Putamen (tissue), 1 donor: ENCODE data around the gene YLPM1.
"Not testable (repeated sequence)": the region's sequence is repeated elsewhere in the genome, so short reads cannot be mapped to it uniquely, and the experiment has no call there.

Source experiments
- DNase-seq: peaks from one replicate; pipeline ENCODE4 v3.0.0-alpha.2; 2016; ENCODE audit warnings: low spot score

The YLPM1 gene, protein sequence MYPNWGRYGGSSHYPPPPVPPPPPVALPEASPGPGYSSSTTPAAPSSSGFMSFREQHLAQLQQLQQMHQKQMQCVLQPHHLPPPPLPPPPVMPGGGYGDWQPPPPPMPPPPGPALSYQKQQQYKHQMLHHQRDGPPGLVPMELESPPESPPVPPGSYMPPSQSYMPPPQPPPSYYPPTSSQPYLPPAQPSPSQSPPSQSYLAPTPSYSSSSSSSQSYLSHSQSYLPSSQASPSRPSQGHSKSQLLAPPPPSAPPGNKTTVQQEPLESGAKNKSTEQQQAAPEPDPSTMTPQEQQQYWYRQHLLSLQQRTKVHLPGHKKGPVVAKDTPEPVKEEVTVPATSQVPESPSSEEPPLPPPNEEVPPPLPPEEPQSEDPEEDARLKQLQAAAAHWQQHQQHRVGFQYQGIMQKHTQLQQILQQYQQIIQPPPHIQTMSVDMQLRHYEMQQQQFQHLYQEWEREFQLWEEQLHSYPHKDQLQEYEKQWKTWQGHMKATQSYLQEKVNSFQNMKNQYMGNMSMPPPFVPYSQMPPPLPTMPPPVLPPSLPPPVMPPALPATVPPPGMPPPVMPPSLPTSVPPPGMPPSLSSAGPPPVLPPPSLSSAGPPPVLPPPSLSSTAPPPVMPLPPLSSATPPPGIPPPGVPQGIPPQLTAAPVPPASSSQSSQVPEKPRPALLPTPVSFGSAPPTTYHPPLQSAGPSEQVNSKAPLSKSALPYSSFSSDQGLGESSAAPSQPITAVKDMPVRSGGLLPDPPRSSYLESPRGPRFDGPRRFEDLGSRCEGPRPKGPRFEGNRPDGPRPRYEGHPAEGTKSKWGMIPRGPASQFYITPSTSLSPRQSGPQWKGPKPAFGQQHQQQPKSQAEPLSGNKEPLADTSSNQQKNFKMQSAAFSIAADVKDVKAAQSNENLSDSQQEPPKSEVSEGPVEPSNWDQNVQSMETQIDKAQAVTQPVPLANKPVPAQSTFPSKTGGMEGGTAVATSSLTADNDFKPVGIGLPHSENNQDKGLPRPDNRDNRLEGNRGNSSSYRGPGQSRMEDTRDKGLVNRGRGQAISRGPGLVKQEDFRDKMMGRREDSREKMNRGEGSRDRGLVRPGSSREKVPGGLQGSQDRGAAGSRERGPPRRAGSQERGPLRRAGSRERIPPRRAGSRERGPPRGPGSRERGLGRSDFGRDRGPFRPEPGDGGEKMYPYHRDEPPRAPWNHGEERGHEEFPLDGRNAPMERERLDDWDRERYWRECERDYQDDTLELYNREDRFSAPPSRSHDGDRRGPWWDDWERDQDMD (N-terminal part only)

DNA sequence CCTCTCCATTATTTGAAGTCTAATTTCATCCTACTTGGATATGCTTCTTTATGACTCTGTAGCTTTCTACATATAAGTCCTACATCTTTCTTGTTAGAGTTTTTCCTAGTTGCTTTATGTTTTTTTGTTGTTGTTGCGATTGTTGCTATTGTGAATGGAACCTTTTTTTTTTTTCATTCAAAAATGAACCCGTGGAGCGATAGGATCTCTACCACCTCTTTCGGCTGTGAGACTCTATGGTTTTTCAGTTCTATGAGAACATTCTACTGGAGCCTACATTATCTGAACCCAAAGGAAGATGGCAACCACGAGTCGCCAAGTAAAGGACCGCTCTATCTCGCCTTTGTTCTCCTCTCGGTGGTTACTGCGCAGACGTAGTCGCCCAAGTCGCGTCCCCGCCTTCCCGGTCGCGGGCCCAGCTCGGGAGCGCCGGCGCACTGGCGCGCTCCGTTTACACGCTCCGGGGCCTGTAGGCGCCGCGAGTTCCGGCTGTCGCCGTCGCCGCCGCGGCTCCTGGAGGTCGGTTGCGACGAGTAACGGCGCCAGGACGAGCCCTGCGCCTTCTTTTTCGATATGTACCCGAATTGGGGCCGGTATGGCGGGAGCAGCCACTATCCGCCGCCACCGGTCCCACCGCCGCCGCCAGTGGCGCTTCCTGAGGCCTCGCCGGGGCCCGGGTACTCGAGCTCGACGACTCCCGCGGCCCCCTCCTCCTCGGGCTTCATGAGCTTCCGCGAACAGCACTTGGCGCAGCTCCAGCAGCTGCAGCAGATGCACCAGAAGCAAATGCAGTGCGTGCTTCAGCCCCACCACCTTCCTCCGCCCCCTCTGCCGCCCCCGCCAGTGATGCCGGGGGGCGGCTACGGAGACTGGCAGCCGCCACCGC, at the start of gene YLPM1:
TSS of gene YLPM1 (plus strand) at position 400 of the 886 bp plus-strand sequence. CDS start at position 574, 174 bp downstream.
- DNase-seq = peak; percentile 95

DNA sequence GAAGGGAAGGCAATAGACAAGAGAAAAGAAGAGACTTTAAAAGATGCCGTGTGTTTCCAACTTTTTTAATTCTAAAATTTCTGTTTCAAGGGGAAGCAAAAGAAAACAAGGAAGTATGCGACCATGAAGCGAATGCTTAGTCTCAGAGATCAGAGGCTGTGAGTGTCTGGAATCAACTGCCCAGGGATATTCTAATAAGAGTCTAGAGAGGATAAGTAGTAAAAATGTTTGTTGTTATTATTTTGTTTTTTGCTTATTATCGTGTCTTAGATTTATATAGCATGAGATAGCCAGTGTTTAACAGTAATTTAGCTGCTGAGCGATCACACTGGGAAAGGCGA, 49.8 kb upstream of the YLPM1 start:
- DNase-seq = no peak

DNA sequence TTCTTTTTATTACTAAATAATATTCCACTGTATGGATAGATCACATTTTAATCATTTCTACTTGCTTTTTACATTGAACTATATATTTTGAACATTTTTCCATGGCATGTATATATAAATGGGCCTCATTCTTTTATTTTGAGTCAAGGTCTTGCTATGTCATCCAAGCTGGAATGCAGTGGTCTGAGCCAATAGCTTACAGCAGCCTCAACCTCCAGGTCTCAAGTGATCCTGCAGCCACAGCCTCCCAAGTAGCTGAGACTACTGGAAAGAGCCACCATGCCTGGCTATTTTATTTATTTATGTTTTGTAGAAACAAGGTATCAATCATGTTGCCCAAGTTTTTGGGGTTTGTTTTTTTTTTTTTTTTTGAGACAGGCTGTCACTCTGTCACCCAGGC, 42.6 kb upstream of the YLPM1 start:
- no peak for DNase-seq

DNA sequence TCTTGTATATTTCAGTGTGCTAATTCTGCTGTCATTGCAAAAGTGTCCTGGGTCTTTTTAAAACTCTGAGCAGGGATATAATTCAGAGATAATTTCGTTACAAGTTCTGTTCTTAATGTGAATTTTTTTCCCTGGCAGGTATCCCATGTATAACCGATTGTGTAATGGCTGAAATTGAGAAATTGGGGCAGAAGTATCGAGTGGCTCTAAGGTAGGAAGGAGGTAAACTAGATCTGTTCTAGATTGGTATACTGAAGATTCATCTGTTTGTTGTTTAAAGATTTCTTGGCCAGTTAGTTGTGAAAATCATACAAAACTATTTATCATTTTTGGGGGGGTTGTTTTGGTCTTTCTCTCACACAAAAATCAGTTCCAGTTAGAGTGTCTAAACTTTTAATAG, 40.0 kb upstream of the YLPM1 start:
- no peak for DNase-seq

DNA sequence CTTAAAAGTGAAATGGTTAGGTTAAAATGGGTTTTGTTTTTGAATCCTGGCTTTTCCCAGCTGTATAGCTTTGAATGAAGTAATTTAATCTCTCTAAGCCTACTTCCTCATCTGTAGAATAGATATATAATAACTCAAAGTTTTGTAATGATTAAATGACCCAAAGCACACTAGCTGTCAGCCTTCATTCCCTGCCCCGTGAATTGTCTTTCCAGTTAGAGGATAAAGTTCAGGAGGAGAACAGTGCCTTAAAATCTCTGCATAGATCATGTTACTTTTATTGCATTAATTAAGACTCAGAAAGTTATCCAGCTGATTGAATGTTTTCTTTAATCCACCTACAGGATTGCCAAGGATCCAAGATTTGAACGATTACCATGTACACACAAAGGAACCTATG, 30.7 kb upstream of the YLPM1 start:
- no peak for DNase-seq

DNA sequence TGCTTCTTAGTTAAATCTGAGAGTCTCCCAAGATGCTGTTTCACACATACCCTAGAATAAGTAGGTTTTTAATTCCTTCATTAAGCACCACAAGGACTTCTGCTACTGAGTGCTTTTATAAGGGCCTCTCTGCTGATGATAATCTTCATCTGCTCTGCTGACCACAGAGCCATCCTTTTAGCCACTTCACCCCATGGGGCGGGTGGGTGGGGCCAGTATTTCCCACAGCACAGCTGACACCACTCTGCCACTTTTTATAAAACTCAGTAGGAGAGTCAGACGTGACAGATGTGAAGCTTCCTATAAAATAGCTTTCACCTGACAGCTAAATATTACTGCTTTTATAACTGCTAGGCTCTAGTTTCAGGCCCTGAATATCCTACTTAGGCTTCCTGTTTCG, 29.9 kb upstream of the YLPM1 start:
- DNase-seq = no peak

DNA sequence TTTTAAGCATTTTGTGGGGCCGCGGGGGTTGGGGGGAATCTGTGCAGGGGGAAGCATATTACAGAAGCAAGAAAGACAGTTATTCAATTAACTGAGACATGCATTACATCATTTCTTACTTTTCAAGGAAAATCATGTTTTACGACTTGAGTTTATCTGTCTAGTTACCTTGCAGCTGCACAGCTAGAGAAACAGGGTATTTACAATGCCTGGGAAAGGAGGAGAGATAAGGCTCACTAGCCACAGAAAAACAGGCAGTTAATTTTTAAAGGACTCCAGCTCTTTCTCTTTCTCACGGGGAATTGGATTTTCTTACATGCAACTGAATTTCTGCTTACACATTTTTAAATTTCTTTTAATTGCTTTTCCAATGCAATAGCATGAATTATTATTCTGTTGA, 28.0 kb upstream of the YLPM1 start:
- no peak for DNase-seq

DNA sequence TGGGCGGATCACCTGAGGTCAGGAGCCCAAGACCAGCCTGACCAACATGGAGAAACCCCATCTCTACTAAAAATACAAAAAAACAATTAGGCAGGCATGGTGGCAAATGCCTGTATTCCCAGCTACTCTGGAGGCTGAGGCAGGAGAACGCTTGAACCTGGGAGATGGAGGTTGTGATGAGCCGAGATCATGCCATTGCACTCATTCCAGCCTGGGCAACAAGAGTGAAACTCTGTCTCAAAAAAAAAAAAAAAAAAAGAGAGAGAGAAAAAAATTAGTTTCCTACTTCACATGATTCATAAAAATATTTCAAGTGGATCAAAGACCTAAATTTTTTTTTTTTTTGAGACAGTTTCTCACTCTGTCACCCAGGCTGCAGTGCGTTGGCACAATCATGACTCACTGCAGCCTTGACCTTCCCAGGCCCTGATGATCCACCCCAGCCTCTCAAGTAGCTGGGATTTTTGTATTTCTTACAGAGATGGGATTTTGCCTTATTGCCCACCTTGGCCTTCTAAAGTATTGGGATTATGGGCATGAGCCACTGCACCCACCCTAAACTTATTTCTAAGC, 25.3 kb upstream of the YLPM1 start:
- DNase-seq = no peak

DNA sequence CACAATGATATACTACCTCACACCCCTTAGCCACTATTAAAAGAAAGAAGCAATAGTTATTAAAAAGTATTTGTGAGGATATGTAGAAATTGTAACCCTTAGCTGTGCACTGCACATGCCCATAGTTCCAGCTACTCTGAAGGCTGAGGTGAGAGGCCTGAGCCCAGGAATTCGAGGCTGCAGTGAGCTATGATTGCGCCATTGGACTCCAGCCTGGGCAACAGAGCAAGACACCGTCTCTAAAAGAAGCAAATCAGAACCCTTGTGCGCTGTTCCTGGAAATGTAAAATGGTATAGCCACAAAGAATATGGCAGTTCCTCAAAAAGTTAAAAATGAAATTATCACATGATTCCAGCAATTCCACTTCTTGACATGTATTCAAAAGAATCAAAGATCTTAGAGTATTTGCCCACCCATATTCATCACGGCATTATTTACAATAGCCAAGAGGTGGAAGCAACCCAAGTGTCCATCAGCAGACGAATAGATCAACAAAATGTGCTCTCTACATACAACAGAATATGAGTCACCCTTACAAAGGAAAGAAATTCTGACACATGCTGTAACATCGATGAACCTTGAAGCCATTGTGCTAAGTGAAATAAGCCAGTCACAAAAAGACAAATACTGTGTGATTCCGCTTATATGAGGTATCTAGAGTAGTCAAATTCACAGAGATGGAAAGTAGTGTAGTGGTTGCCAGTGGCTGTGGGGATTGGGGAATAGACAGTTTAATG, 23.7 kb upstream of the YLPM1 start:
- no peak for DNase-seq

DNA sequence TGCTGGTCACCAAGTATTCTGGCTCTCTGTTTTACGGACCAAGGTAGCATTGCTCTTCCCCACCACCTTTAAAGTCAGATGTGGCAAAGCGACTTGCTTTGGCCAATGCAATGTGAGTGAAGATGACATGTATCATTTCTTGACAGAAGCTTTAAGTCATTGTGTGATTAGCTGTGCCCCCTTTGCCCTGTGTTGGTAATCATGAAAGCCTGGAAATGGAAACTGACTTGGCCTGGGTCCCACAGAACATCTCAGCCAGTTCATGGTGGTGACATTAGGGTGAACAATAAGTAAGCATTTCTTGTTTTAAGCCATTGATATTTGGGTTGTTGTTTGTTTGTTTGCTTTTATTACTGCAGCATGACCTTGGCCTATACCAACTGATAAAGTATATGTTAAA, 15.9 kb upstream of the YLPM1 start:
- DNase-seq = no peak

DNA sequence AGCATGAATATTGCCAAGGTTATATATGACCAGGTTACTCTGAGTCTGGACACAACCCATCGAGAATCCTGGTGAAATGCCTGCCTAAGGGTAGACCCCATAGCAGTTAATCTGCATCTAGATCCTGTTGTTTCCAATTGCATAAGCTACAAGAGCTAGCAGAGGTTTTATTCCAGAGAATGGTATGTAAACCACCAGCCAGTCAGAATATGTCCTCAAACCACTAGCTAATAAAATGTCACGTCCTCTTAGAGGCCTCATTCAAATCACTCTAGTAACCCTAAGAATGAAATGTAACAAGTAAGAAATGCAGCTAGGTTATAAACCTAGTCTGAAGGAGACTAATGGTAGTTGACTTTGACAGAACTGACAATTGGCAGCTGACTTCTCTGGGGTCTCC, 9.0 kb upstream of the YLPM1 start:
- no peak for DNase-seq

DNA sequence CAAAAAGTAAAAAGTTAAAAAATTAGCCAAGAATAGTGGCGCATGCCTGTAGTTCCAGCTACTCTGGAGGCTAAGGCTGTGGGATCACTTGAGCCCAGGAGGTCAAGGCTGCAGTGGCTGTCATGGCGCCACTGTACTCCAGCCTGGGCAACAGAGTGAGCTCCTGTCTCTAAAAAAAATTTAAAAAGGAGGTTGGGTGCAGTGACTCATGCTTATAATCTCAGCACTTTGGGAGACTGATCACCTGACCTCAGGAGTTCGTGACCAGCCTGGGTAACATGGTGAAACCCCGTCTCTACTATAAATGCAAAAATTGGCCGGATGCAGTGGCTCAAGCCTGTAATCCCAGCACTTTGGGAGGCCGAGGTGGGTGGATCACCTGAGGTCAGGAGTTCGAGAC, 8.2 kb upstream of the YLPM1 start:
- DNase-seq = no peak

DNA sequence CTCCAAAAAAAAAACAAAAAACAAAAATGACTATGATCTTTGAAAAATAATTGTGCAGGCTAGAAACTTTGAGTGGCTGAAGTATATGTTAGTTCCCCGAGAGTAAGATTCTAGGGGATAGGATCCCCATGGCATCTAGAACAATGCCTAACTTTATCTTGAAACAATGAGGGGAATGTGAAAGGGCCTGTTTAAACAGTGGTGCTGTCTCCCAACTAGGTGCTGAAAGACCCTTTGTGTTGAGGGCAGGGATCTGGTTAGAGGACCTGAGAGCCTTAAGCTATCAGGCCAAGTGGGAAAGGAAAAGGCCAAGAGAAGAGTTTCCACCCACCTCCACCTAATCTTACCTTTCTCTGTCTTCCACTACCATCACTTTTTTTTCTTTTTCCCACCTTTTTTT, 6.8 kb upstream of the YLPM1 start:
- no peak for DNase-seq

DNA sequence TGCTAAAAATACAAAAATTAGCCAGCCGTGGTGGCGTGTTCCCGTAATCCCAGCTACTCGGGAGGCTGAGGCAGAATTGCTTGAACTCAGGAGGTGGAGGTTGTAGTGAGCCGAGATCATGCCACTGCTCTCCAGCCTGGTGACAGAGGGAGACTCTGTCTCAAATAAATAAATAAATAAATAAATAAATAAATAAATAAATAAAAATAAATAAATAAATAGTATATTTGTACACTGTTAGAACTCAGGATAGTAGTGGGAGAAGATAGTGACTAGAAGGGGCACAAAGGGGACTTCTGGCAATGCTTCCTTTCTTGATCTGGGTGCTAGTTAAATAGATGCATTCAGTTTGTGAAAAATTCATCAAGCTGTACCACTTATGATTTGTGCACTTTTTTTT, 4.6 kb upstream of the YLPM1 start:
- DNase-seq = not testable (repeated sequence)

DNA sequence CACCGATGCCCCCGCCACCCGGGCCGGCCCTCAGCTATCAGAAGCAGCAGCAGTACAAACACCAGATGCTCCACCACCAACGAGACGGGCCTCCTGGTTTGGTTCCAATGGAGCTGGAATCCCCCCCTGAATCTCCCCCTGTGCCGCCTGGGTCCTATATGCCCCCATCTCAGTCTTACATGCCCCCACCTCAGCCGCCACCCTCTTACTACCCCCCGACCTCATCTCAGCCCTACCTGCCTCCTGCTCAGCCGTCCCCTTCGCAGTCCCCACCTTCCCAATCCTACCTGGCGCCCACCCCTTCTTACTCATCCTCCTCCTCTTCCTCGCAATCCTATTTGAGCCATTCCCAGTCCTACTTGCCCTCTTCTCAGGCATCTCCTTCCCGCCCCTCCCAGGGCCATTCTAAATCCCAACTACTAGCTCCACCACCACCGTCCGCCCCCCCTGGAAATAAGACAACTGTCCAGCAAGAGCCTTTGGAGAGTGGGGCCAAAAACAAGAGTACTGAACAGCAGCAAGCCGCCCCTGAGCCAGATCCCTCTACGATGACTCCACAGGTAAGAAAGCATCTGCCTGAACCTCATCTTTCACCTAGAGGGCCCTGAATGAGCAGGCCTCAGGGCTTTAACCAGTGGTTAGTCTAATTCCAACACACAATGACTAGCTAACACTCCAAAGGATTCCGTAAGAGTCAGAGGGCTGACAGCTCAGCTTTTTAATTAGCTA, 851 bp downstream of the YLPM1 start:
- DNase-seq = peak; percentile 4

DNA sequence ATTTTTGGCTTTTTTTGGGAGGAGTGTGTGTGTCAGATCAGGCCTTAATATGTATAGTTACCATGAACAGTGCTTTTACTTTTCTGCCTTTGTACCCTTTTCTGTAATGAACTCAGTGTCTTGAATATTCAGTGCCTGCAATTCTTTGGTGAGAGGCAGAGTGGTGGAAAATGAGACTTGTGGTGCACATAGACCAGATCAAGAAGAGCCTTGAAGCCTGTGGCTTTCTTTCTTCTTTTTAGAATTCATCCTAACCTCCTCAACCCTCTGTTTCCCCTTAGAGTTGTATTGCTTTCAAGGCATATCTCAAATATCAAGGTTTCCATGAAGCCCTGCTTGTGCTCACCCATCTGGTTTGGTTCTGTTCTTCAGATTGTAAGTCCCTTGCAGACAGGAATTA, 2.6 kb downstream of the YLPM1 start:
- DNase-seq = no peak

DNA sequence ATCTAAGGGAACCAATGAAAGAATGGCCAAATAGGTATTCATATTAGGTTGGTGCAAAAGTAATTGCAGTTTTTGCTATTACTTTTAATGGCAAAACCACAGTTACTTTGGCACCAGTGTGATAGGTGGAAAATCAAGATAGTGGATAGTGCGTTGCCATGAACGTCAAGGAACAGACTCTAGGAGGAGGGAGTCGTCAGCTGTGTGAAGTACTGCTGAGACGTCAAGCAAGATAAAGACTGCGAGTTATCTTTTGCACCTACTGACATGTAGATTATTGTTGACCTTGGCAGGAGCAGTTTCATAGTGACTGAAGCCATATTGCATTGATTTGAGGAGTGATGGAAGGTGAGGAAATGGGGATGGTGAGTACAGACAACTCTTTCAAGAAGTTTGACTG, 8.3 kb downstream of the YLPM1 start:
- DNase-seq = no peak

DNA sequence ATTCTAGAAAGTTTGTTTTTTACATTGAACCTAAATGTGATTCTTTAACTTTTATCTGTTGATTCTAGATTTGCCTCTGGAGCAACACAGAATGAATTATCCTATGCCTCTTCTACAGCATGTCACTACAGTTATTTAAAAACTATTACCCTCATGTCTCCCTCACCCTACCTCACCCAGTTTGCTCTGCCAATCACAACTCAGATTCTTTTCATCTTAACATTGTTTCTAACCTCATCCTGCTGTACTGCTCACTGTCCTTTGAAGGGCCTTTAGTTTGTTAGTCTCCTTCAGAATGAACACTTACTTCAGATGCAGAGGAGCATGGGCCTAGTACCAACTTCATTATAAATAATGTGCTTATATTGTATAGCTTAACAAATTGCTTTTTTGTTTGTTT, 21.5 kb downstream of the YLPM1 start:
- DNase-seq = no peak

DNA sequence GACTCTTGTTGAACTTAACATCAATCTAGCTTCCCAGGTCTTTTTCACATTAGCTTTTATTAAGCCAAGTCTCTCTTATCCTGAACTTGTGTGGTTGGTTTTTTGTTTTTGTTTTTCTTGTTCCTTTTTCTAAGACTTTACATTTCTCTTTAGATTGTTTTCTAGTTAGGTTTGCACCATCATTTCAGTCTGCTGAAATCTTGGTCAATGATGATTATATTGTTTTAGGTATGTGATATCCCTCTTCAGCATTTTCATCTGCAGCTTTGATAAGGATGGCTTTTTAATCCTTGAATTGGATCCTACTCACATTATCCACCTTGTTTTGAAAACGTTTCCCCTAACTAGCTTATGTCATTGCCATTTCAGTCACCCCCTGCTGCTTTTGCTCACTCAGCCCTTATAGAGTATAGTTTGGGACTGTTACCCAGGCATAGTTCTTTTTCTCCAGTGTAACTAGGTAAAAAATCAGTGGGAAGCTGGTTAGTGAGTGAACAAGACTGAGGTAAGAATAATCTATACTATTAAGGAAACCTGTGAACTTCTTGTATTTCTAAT, 22.0 kb downstream of the YLPM1 start:
- no peak for DNase-seq
